HEK293T (cell line): ENCODE measurements around the gene CABLES2.

Source experiments
- BHLHE40 ChIP-seq: fragments of 450-650 bp; IDR thresholded peaks from 2 replicates; pipeline ENCODE4 v1.6.1; 2016; ENCODE audit warnings: mild to moderate bottlenecking, moderate library complexity, borderline replicate concordance
- L3MBTL2 ChIP-seq: fragments of 450-650 bp; conservative IDR thresholded peaks from 2 replicates; pipeline ENCODE4 v1.6.1; 2016; ENCODE audit warnings: mild to moderate bottlenecking

GRCh38 chr20:62401331-62401779 lies 5.7 kb downstream of the CABLES2 start:
- TF ChIP-seq L3MBTL2, result no peak
- TF ChIP-seq BHLHE40, result no peak
